Lung (tissue), 12 donors: Measurements from ENCODE around the gene ITGB1BP1. TPM values are rescaled to one million over a fixed set of nuclear protein-coding genes. Genes with fewer than 3 reads are reported as not detected.

Experiments used
- ATAC-seq: fragments of 200-7000 bp; cut with Tn5 transposase; one replicate; pipeline ENCODE4 v1.9.1; 2020; ENCODE audit warnings: moderate number of reproducible peaks; ENCODE audit not compliant: insufficient read depth, low FRiP score
- DNase-seq, 3 donors: peaks; one replicate each; pipeline ENCODE4 v3.0.0-alpha.2; 2013 to 2017
- H3K27ac ChIP-seq, 2 donors: one replicate each; pipeline ENCODE4 v1.5.1; 2013; ENCODE audit warnings: mild to moderate bottlenecking in 2 of 2, moderate library complexity in 2 of 2, control low read depth in 1 of 2, inconsistent platforms in 1 of 2, low read depth in 1 of 2, low read length in 1 of 2
- H3K27me3 ChIP-seq, 3 donors: one replicate each; pipeline ENCODE4 v1.5.1; 2013; ENCODE audit warnings: low read length in 2 of 3; ENCODE audit not compliant: control insufficient read depth in 3 of 3, insufficient read depth in 3 of 3
- H3K36me3 ChIP-seq, 4 donors: one replicate each; pipeline ENCODE4 v1.5.1; 2013; ENCODE audit warnings: low read length in 4 of 4, mild to moderate bottlenecking in 1 of 4, moderate library complexity in 1 of 4; ENCODE audit not compliant: control insufficient read depth in 4 of 4, insufficient read depth in 4 of 4
- H3K4me1 ChIP-seq, 5 donors: one replicate each; pipeline ENCODE4 v1.5.1; 2013; ENCODE audit warnings: low read length in 5 of 5, mild to moderate bottlenecking in 2 of 5, moderate library complexity in 1 of 5; ENCODE audit not compliant: control insufficient read depth in 5 of 5, insufficient read depth in 5 of 5
- H3K4me3 ChIP-seq: one replicate; pipeline ENCODE4 v1.5.1; 2013; ENCODE audit warnings: mild to moderate bottlenecking, control low read depth, moderate library complexity
- H3K9ac ChIP-seq, 2 donors: one replicate each; pipeline ENCODE4 v1.5.1; 2013; ENCODE audit warnings: low read length in 2 of 2, control low read depth in 1 of 2; ENCODE audit not compliant: insufficient read depth in 1 of 2
- H3K9me3 ChIP-seq, 4 donors: one replicate each; pipeline ENCODE4 v1.5.1; 2013; ENCODE audit warnings: low read length in 3 of 4, mild to moderate bottlenecking in 1 of 4, moderate library complexity in 1 of 4; ENCODE audit not compliant: control insufficient read depth in 4 of 4, insufficient read depth in 3 of 4
- CTCF ChIP-seq: IDR thresholded peaks from 2 replicates; pipeline ENCODE4 v1.5.1; 2012; ENCODE audit warnings: mild to moderate bottlenecking; ENCODE audit errors: control extremely low read depth, extremely low read depth
- whole genome bisulfite sequencing, 2 donors: extraction: QIAGEN DNeasy Blood & Tissue Kit; methylation state at CpG; one replicate each; pipeline ENCODE4 v1.1.7; 2013; 5-methylcytosine and 5-hydroxymethylcytosine counted together
- polyA plus RNA-seq, 2 donors: library from polyadenylated mRNA; stranded (reverse); fragments of 200-250 nt; gene quantifications; one replicate each; pipeline ENCODE4 v1.2.1, GENCODE V29; 2013
- total RNA-seq, 2 donors: library from RNA; depleted of rRNA in 1 of 2; stranded (reverse); fragments of >200 nt in 1 of 2; gene quantifications; one replicate each; pipeline ENCODE4 v1.2.1, GENCODE V29; 2014 to 2021
- donor health status: control.
- donor health status: control.
- donor health status: Bipolar disorder and iron deficiency.
- donor health status: healthy.
- donor health status: DM: yes; HTN: yes; CAD: no.

ITGB1BP1 gene
- total and polyA plus RNA-seq, 4 donors = 32.4 to 100 (median 62.6) TPM

GRCh38 chr2:9370746-9371145 lies 52.6 kb downstream of the ITGB1BP1 start:
- no peak for TF ChIP-seq CTCF
- no peak overlapping the region for H3K9ac ChIP-seq
- H3K27me3 ChIP-seq = no peaks in the 10 kb centered on the region
- no peak overlapping the region for H3K4me3 ChIP-seq
- DNase-seq (no peak), ATAC-seq (no peak)
- peaks cover 0 to 10% (median 0%) of the 10 kb centered on the region in 5 donors for H3K4me1 ChIP-seq
- no peaks in the 10 kb centered on the region for H3K9me3 ChIP-seq
- WGBS, 2 donors = 91 to 92% methylated on average over 11 of the region's 11 CpGs
- H3K36me3 ChIP-seq = peaks cover 0 to 23% (median 18%) of the 10 kb centered on the region in 4 donors
- no peak overlapping the region for H3K27ac ChIP-seq

- Histone ChIP-seq H3K27me3 (no peaks in the 10 kb centered on the region), H3K4me1 (peaks cover 0 to 5% (median 3%) of the 10 kb centered on the region in 5 donors), H3K36me3 (peaks cover 0 to 18% (median 14%) of the 10 kb centered on the region in 4 donors), H3K27ac (no peak overlapping the region), H3K4me3 (no peak overlapping the region), H3K9me3 (no peaks in the 10 kb centered on the region), H3K9ac (no peak overlapping the region)
- no peak for TF ChIP-seq CTCF
- 88 to 91% methylated on average over 6 of the region's 6 CpGs for WGBS, 2 donors
- DNase-seq = no peak
- ATAC-seq = no peak
These were observed 57.3 kb downstream of the ITGB1BP1 start for GRCh38 chr2:9366026-9366425.

GRCh38 chr2:9365498-9366019 lies 57.8 kb downstream of the ITGB1BP1 start:
- no peak for ATAC-seq
- TF ChIP-seq CTCF = no peak
- Histone ChIP-seq H3K27me3 (no peaks in the 10 kb centered on the region), H3K9me3 (no peaks in the 10 kb centered on the region), H3K4me3 (no peak overlapping the region), H3K9ac (no peak overlapping the region), H3K4me1 (peaks cover 0 to 3% (median under 1%) of the 10 kb centered on the region in 5 donors), H3K36me3 (peaks cover 0 to 18% (median 14%) of the 10 kb centered on the region in 4 donors), H3K27ac (no peak overlapping the region)
- no peak for DNase-seq
- 88 to 90% methylated on average over 8 of the region's 8 CpGs for WGBS, 2 donors
